Pancreas (tissue), 10 donors: ENCODE data around the gene ALX1. TPM values are rescaled to one million over a fixed set of nuclear protein-coding genes. Genes with fewer than 3 reads are reported as not detected.

Source experiments
- ATAC-seq, 4 donors: fragments of 200-7000 bp; cut with Tn5 transposase; one replicate each; pipeline versions ENCODE4 v1.8.0 to v1.9.1; 2020; ENCODE audit warnings: mild to moderate bottlenecking in 4 of 4, moderate library complexity in 4 of 4
- DNase-seq, 6 donors: peaks; one replicate each; pipeline ENCODE4 v3.0.0-alpha.2; 2020
- FAIRE-seq: peaks from 2 replicates; lab custom pipeline; 2012; peaks lifted over from hg19 to GRCh38; lab: Jason Lieb, UNC
- H3K27ac ChIP-seq, 4 donors: fragments of 200-600 bp; sonication (generic); 1 replicate in 3 of 4; 2 replicates in 1 of 4; pipeline versions ENCODE4 v1.5.0 to v1.8.0; 2020
- H3K27me3 ChIP-seq, 4 donors: fragments of 200-600 bp; one replicate each; pipeline ENCODE4 v1.8.0; 2021
- H3K36me3 ChIP-seq, 3 donors: fragments of 200-600 bp; sonication (generic) in 1 of 3; one replicate each; pipeline versions ENCODE4 v1.5.0 to v1.8.0; 2020 to 2021
- H3K4me1 ChIP-seq, 3 donors: fragments of 200-600 bp; one replicate each; pipeline ENCODE4 v1.8.0; 2021
- H3K4me3 ChIP-seq, 4 donors: fragments of 200-600 bp; sonication (generic) in 2 of 4; one replicate each; pipeline versions ENCODE4 v1.5.0 to v1.8.0; 2020 to 2021
- H3K9me3 ChIP-seq, 4 donors: fragments of 200-600 bp; one replicate each; pipeline ENCODE4 v1.8.0; 2021
- CTCF ChIP-seq, 4 donors: fragments of 200-600 bp; sonication (generic) in 3 of 4; IDR thresholded peaks; one replicate each; pipeline versions ENCODE4 v1.5.0 to v1.8.0; 2021; ENCODE audit warnings: antibody characterized with exemption in 4 of 4
- WGBS, 2 donors: extraction: QIAGEN DNeasy Blood & Tissue Kit; methylation state at CpG; one replicate each; pipeline ENCODE4 v1.1.7; 2013; 5-methylcytosine and 5-hydroxymethylcytosine counted together
- intact Hi-C, 3 donors: fragments of 100-400 bp; cut with DNase I; formaldehyde crosslinking; loops; one replicate each; pipeline versions ENCODE4 v1.11.1 to v1.14.2; 2022
- polyA plus RNA-seq, 2 donors: library from polyadenylated mRNA; stranded (reverse); fragments of 200-250 nt; gene quantifications; one replicate each; pipeline ENCODE4 v1.2.3, GENCODE V29; 2013
- total RNA-seq, 6 donors: library from RNA; stranded (reverse); fragmentation: NEBNext Ultra II Directional in 4 of 6; extraction: Animal tissue kit (Norgen Biotek cat#: 25700) in 4 of 6; gene quantifications; one replicate each; pipeline versions ENCODE4 v1.2.1 to v1.2.4, GENCODE V29; 2021 to 2023
- donor health status: healthy with polysubstance abuse.
- donor health status: DM: no; HTN: no; CAD: no; lungs with moderate emphysema.
- donor health status: DM: no; HTN: no; CAD: no.
- donor health status: control.
- donor health status: control.
- donor health status: Bipolar disorder and iron deficiency.
- donor health status: DM: yes; HTN: yes; CAD: no.
- donor health status: DM: no; HTN: no; CAD: no.
- donor health status: DM: no; HTN: no; CAD: no.
- donor health status: DM: yes; HTN: yes; CAD: no.

ALX1 gene
- total and polyA plus RNA-seq, 8 donors, result not detected

- peaks cover 0 to 25% (median 2%) of the 10 kb centered on the region in 4 donors for H3K27me3 ChIP-seq
- intact Hi-C loops, result no loop called here
- H3K4me1 ChIP-seq, result no peaks in the 10 kb centered on the region
- FAIRE-seq (no peak), ATAC-seq (no peak), DNase-seq (no peak)
- no peak for TF ChIP-seq CTCF (IDR thresholded peaks at IDR 0.05)
- H3K36me3 ChIP-seq, result no peaks in the 10 kb centered on the region
- WGBS, 2 donors, result 27 to 29% methylated on average over 3 of the region's 3 CpGs
- no peak overlapping the region for H3K27ac ChIP-seq
- no peaks in the 10 kb centered on the region for H3K9me3 ChIP-seq
- H3K4me3 ChIP-seq, result no peak overlapping the region
Observed at GRCh38 chr12:85296362-85296761, 16.3 kb downstream of the ALX1 start.

GRCh38 chr12:85299053-85299452, 19.0 kb downstream of the ALX1 start:
- no peaks in the 10 kb centered on the region for H3K4me1 ChIP-seq
- FAIRE-seq, result no peak
- intact Hi-C loops, result no loop called here
- no peak for ATAC-seq
- H3K27me3 ChIP-seq, result peaks cover 0 to 20% (median 2%) of the 10 kb centered on the region in 4 donors
- no peak overlapping the region for H3K4me3 ChIP-seq
- WGBS, 2 donors, result 25 to 38% methylated on average over 2 of the region's 2 CpGs
- H3K9me3 ChIP-seq, result no peaks in the 10 kb centered on the region
- TF ChIP-seq CTCF (IDR thresholded peaks at IDR 0.05), result no peak
- no peak overlapping the region for H3K27ac ChIP-seq
- H3K36me3 ChIP-seq, result no peaks in the 10 kb centered on the region
- DNase-seq, result no peak

GRCh38 chr12:85301051-85301450, 21.0 kb downstream of the ALX1 start:
- intact Hi-C loops, result no loop called here
- 53 to 56% methylated on average over 7 of the region's 7 CpGs for WGBS, 2 donors
- Histone ChIP-seq H3K4me3 (no peak overlapping the region), H3K4me1 (no peaks in the 10 kb centered on the region), H3K27me3 (peaks cover 0 to 28% (median 0%) of the 10 kb centered on the region in 4 donors), H3K27ac (no peak overlapping the region), H3K36me3 (no peaks in the 10 kb centered on the region), H3K9me3 (no peaks in the 10 kb centered on the region)
- DNase-seq, result no peak
- no peak for FAIRE-seq
- TF ChIP-seq CTCF (IDR thresholded peaks at IDR 0.05), result no peak
- ATAC-seq, result no peak

GRCh38 chr12:85308374-85308773, 28.4 kb downstream of the ALX1 start:
- H3K27me3 ChIP-seq, result peaks cover 0 to 21% (median 3%) of the 10 kb centered on the region in 4 donors
- no peak for ATAC-seq
- H3K36me3 ChIP-seq, result no peaks in the 10 kb centered on the region
- FAIRE-seq, result no peak
- no peak for DNase-seq
- H3K27ac ChIP-seq, result no peak overlapping the region
- no peak overlapping the region for H3K4me3 ChIP-seq
- WGBS, 2 donors, result 11 to 16% methylated on average over 5 of the region's 5 CpGs
- H3K9me3 ChIP-seq, result no peaks in the 10 kb centered on the region
- H3K4me1 ChIP-seq, result no peaks in the 10 kb centered on the region
- TF ChIP-seq CTCF (IDR thresholded peaks at IDR 0.05), result no peak
- intact Hi-C loops, result no loop called here

GRCh38 chr12:85309125-85309566, 29.1 kb downstream of the ALX1 start:
- no peak for ATAC-seq
- Histone ChIP-seq H3K4me3 (no peak overlapping the region), H3K9me3 (no peaks in the 10 kb centered on the region), H3K27ac (no peak overlapping the region), H3K36me3 (no peaks in the 10 kb centered on the region), H3K27me3 (peaks cover 0 to 17% (median 3%) of the 10 kb centered on the region in 4 donors), H3K4me1 (no peaks in the 10 kb centered on the region)
- 39 to 48% methylated on average over 5 of the region's 5 CpGs for WGBS, 2 donors
- no peak for DNase-seq
- TF ChIP-seq CTCF (IDR thresholded peaks at IDR 0.05), result no peak
- FAIRE-seq, result no peak
- intact Hi-C loops, result no loop called here
